ENCODE measurements around the gene RARRES1.

RARRES1 gene

GRCh38 chr3:158763421-158763820 lies 31.2 kb upstream of the RARRES1 start:
- no peak for DNase-seq

GRCh38 chr3:158762701-158763100 lies 30.4 kb upstream of the RARRES1 start:
- no peak for DNase-seq

GRCh38 chr3:158761350-158761749 lies 29.1 kb upstream of the RARRES1 start:
- no peak for DNase-seq

GRCh38 chr3:158755421-158755820 lies 23.2 kb upstream of the RARRES1 start:
- no peak for DNase-seq

DNA sequence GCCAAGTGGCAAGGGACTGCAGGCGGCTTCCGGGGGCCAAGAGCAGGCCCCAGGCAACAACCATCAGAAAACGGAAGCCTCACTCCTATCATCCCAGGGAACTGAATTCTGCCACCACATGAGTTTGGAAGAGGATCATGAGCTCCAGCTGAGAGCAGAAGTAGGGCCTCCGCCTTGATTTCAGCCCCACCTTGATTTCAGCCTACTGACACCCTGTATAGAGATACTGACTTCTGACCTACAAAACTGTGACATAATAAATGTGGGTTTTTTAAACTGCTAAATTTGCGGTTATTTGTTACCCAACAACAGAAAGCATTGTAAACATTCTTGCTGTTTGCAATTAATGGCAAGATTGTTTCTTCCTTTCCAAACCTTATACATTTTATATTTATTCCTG lies 21.6 kb upstream of the RARRES1 start:
- no peak for DNase-seq

DNA sequence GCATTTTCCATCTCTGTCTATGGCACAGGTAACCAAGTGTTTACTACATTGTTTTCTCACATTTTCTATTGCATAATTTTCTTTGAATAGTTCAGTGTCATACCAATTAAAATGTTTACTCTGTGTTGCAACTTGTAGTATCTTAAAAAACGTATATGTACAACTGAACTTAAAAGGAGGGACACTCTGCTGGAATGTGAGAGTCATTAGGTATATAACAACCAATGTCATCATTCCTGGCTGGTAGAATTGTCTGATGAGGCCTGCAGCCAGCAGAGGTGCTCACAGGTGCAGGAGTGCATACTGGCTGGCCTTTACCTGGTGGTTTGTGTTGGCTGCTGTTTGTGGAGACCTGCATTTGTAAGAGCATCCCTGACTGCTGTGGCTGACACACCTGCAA lies 19.1 kb upstream of the RARRES1 start:
- no peak for DNase-seq

DNA sequence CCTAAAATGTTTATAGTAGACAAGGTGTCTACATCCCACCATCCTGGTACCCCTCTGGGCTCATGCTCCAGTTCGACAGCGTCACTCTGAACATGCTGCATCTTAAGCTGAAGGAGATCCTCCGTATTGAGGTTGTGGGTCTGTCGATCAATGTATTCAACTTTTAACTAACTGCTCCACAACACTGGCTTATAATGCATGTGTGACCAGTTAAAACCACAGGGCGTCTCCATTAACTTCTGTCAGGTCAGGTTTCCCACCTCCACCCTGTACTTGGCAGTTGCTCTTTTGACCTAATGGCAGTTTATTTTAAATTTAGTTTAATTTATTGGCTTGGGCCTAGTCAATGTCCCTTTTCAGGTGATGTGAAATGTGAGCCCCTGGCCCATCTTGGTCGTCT lies 17.8 kb upstream of the RARRES1 start:
- no peak for DNase-seq

- DNase-seq, result no peak
These were observed 17.3 kb upstream of the RARRES1 start for GRCh38 chr3:158749526-158749925.

GRCh38 chr3:158748237-158748828 lies 16.1 kb upstream of the RARRES1 start:
- no peak for DNase-seq

GRCh38 chr3:158747417-158747816 lies 15.2 kb upstream of the RARRES1 start:
- DNase-seq, result no peak

DNA sequence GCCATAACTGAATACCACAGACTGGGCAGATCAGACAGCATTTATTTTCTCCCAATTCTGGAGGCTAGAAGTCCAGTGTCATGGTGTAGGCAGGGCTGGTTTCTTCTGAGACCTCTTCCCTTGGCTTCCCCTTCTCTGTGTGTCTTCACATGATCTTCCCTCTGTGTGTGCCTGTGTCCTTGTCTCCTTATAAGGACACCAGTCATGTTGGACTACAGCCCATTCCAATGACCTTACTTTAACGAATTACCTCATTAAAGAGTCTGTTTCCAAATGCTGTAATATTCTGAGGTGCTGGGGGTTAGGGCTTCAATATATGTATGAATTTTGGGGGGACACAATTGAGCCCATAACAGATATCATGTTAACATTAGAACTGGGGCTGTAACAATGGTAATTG lies 13.3 kb upstream of the RARRES1 start:
- DNase-seq, result no peak

DNA sequence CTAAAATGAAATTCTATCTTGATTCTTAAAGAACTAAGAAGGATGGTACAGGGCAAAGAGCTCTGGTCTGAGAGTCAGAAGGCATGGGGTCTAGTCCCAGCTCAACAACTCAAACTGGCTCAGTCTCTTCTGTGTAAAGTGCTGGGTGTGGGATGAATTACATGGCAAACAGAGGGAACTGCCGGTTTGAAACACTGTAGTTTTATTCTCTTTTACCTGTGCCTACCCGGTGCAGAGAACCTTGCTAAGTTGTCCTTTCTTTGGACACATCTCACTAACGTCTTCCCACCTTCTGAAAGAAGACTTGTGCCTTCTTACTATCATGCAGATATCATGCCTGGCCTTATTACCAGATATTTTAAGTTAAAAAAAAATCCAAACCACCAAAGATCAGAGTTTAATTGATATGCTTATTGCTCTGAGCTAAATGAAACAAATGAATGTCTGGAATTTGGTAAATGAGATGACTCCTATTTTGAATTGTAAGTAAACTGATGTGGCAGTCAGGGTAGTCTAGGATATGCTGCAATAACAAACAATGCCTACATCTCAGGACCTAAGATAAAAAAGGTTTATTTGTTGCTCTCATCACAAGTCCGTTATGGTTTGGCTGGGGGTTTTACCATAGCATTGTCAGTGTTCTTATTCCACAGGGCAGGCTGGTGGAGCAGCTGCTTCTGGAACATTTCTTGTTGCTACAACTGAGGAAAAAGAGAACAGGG lies 12.5 kb upstream of the RARRES1 start:
- DNase-seq, result no peak

- DNase-seq, result no peak
These were observed 11.7 kb upstream of the RARRES1 start for GRCh38 chr3:158743664-158744566.

GRCh38 chr3:158742871-158743663 lies 10.8 kb upstream of the RARRES1 start:
- DNase-seq, result peak; percentile 49

DNA sequence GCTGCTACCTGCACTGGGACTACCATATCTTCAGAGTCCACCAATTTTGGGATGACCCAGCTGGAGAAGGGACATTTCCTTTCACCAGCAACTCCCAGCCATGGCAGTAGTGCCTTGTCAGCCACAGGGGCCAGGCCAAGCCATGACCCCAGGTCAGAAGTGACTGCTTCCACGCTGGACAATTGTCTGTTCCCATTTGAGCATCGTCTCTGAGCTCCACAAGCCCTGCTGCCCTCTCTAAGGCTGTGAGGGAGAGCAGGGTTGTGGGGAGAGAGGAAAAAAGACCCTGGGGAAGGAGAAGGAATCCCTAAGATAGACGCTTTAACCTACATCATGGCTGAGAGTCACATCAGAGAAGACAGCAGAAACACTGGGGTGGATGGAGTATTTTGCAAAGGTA lies 7.4 kb upstream of the RARRES1 start:
- DNase-seq, result no peak

DNA sequence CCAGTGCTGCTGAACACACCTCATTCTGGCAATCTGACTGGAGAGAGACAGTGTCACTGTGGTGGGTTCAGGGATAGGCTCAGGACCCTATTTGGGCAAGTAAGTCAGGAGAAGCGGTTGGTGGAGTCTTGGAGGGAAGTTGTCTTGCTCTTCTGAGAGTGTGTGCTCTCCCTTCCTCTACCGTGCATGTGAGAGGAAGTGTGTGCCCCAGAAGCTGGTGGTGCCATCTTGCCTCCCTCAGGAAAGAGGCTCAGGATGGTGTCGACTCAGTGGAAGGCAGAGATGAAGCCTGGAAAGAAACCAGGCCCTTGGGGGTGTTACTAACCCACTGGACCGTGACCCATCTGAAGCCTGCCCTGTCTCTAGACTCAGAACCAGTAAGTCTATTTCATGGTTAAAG lies 6.8 kb upstream of the RARRES1 start:
- DNase-seq, result no peak

- DNase-seq, result no peak
These were observed 6.4 kb upstream of the RARRES1 start for GRCh38 chr3:158738653-158739052.

GRCh38 chr3:158737976-158738615 lies 5.8 kb upstream of the RARRES1 start:
- DNase-seq, result no peak

DNA sequence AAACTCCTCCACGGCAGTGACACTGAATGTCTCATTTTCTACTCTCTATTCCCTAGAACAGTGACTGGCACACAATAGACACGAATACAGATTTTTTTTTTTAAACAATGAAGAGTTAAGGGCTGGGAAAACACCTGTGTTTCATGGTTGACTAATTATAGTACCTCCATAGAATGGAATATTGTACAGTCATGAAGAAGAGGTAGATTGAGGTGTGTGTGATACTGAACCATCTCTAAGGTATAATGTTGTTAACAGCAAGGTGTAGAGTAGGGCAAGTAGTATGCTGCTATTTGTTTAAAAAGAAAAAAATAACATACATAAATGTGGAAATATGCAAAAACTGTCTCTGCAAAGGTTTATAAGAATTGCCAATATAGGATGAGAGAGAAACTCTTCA lies 5.2 kb upstream of the RARRES1 start:
- DNase-seq, result no peak

DNA sequence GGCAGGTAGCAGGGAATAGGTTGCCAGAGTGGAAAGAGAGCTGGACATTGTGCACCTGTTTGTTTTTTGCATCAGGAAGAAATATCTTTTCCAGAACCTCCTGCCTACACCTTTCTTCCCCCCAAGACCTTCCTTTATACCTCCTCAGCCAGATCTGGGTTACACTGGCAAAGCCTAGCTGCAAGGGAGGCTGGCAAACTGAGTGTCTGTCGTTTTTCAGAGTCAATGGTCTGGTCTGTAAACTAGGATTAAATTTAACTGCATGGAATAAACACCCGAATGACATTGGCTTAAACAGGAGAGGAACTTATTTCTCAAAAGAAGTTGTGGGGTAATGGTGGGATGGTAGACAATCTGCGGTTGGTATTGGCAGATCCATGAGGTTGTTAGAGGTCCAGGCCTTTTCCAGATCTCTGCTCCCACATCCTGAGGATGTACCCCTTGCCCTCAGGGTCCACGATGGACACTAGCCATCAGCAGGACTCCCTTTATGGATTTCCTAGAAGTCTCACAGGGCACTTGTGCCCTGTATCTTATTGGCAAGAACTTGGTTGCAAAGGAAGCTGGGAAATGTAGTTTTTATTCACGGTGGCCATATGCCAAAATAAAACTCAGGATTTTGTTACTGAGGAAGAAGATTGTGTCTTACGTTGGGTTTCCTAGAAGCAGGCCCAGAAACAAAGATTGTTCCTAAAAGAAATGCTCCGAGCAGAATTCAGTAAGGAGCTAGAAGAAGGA lies 3.2 kb upstream of the RARRES1 start:
- no peak for DNase-seq

GRCh38 chr3:158733656-158734055 lies 1.4 kb upstream of the RARRES1 start:
- DNase-seq, result no peak

DNA sequence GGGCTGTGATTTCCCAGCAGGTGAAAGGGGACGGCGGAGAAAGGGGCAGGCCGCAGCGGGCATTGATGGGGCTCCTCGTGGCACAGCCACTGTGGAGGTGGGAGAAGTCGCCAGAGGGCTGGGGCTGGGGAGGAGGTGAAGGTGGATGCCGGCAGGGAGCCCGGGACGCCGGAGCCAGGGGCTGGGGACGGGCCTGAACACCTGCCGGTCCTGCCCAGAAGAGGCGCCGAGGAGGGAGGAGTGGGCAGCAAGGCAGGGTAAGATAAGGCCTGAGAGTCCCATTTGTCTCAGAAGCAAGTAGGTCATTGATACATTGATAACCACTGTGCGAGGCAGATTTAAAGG lies 571 bp upstream of the RARRES1 start:
- DNase-seq, result no peak

Measured in NCI-H2029 (cell line).